Thyroid gland (tissue), 4 donors: ENCODE measurements around the gene DGCR2. TPM values are rescaled to one million over a fixed set of nuclear protein-coding genes. Genes with fewer than 3 reads are reported as not detected.

Experiments
- DNase-seq, 2 donors: peaks; one replicate each; pipeline ENCODE4 v3.0.0-alpha.2; 2019
- H3K27ac ChIP-seq, 3 donors: fragments of 200-600 bp; sonication (generic); 1 replicate in 2 of 3; 2 replicates in 1 of 3; pipeline ENCODE4 v1.5.1; 2016 to 2019; ENCODE audit warnings: mild to moderate bottlenecking in 1 of 3, moderate library complexity in 1 of 3
- H3K27me3 ChIP-seq: fragments of 200-600 bp; sonication (generic); one replicate; pipeline ENCODE4 v1.5.1; 2019
- H3K36me3 ChIP-seq, 2 donors: fragments of 200-600 bp; sonication (generic); one replicate each; pipeline ENCODE4 v1.5.1; 2016 to 2019
- H3K4me1 ChIP-seq, 2 donors: fragments of 200-600 bp; sonication (generic); one replicate each; pipeline ENCODE4 v1.5.1; 2017 to 2019
- H3K4me3 ChIP-seq, 3 donors: fragments of 200-600 bp; sonication (generic); replicated peaks in 1 of 3; 1 replicate in 2 of 3; 2 replicates in 1 of 3; pipeline ENCODE4 v1.5.1; 2016; ENCODE audit warnings: mild to moderate bottlenecking in 1 of 3
- H3K9me3 ChIP-seq: fragments of 200-600 bp; sonication (generic); one replicate; pipeline ENCODE4 v1.5.1; 2017
- POLR2A ChIP-seq, 2 donors: fragments of 450-650 bp; IDR thresholded peaks; one replicate each; pipeline ENCODE4 v1.6.1; 2017; ENCODE audit warnings: antibody characterized with exemption in 2 of 2, mild to moderate bottlenecking in 2 of 2, moderate library complexity in 1 of 2
- WGBS, 2 donors: methylation state at CpG; one replicate each; pipeline ENCODE4 v1.1.5; 2017; 5-methylcytosine and 5-hydroxymethylcytosine counted together
- intact Hi-C: fragments of 100-400 bp; cut with DNase I; formaldehyde crosslinking; loops from one replicate; pipeline ENCODE4 v1.15.1; 2023
- total RNA-seq, 4 donors: library from RNA; depleted of rRNA; stranded (reverse); fragments of >200 nt; gene quantifications; one replicate each; pipeline ENCODE4 v1.2.3, GENCODE V29; 2016
- TF ChIP-seq, protein P1 (sequence below), 6 experiments: fragments of 200-600 bp in 3 of 6; fragments of 450-650 bp in 3 of 6; sonication (generic) in 3 of 6; IDR thresholded peaks; one replicate each; pipeline ENCODE4 v1.5.1; 2016 to 2019; ENCODE audit warnings: antibody characterized with exemption in 6 of 6, mild to moderate bottlenecking in 2 of 6, inconsistent platforms in 1 of 6, moderate library complexity in 1 of 6

DGCR2 gene
- total RNA-seq, 4 donors from 2014 or later = 49.3 to 106 (median 86.9) TPM

- no peaks in the 10 kb centered on the region for H3K4me1 ChIP-seq
- no peak for DNase-seq
- no peak overlapping the region for H3K27ac ChIP-seq
- H3K36me3 ChIP-seq = peaks cover 71 to 78% of the 10 kb centered on the region in 2 donors
- 86 to 94% methylated on average over 5 to 7 of the region's 8 CpGs for WGBS, 2 donors
- no peaks in the 10 kb centered on the region for H3K9me3 ChIP-seq
- TF ChIP-seq, protein P1, sequence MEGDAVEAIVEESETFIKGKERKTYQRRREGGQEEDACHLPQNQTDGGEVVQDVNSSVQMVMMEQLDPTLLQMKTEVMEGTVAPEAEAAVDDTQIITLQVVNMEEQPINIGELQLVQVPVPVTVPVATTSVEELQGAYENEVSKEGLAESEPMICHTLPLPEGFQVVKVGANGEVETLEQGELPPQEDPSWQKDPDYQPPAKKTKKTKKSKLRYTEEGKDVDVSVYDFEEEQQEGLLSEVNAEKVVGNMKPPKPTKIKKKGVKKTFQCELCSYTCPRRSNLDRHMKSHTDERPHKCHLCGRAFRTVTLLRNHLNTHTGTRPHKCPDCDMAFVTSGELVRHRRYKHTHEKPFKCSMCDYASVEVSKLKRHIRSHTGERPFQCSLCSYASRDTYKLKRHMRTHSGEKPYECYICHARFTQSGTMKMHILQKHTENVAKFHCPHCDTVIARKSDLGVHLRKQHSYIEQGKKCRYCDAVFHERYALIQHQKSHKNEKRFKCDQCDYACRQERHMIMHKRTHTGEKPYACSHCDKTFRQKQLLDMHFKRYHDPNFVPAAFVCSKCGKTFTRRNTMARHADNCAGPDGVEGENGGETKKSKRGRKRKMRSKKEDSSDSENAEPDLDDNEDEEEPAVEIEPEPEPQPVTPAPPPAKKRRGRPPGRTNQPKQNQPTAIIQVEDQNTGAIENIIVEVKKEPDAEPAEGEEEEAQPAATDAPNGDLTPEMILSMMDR (IDR thresholded peaks at IDR 0.05) = no peak
- TF ChIP-seq POLR2A (IDR thresholded peaks at IDR 0.05) = no peak
- H3K27me3 ChIP-seq = no peaks in the 10 kb centered on the region
- no peak overlapping the region for H3K4me3 ChIP-seq
- intact Hi-C loops = no loop called here
Observed at GRCh38 chr22:19063581-19064353, 58.4 kb downstream of the DGCR2 start.

DNA sequence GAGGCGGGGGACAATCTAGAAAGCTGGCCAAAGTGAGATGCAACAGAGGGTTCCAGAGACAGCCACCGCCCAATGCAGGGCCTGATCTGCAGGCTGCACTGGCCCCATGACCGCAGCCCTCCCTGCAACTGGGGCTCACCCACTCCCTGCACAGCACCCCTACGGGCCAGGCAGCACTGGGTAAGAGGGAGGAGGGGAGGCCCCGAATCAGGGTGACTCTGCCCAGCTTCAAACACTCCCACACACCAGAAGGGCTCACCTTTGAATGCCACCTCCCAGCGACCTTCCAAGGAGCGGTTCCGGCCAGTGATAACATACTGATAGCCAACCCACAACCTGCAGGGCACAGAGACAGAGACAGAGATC, 59.3 kb downstream of the DGCR2 start:
- Histone ChIP-seq H3K36me3 (peaks cover 73 to 80% of the 10 kb centered on the region in 2 donors), H3K27me3 (no peaks in the 10 kb centered on the region), H3K4me3 (no peak overlapping the region), H3K4me1 (no peaks in the 10 kb centered on the region), H3K27ac (no peak overlapping the region), H3K9me3 (no peaks in the 10 kb centered on the region)
- intact Hi-C loops = no loop called here
- DNase-seq = no peak
- TF ChIP-seq POLR2A (IDR thresholded peaks at IDR 0.05) = no peak
- 95 to 97% methylated on average over 6 to 7 of the region's 8 CpGs for WGBS, 2 donors

DNA sequence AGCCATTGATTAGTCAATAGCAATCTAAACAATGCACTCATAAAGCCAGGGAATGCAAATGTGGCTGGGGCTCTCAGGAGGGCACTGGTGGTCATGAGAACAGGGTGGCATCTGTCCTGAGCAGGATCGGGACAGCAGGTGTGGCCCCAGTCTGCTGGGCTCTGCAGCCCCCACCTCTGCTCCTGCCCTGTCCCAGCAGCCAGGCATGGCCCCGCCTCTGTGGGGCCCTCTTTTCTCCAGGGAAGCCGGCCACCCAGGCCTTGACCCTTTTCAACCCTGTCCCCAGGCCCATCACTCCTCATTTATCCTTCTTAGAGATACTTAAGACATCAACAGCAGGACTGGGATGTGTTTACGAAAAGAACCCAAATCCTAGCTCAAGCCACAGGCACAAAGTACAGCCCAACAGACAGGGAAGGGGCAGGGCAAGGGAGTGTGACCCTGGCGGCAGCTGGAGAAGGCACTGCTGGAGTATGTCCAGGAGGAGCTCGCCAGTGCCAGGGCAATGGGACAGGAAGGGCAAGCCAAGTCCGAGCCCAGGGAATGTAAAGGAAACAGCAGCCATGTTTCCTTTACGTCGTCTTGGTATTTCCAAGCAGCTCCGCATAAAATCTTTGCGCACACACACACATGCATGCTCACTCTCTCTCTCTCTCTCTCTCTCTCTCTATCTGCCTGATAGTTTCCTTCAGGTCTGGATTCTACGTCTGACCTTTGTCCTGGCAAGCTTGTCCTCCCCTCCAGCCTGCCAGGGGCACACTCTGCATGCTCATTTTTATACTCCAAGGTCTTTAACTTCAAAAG, 59.9 kb downstream of the DGCR2 start:
- Histone ChIP-seq H3K36me3 (peaks cover 69 to 74% of the 10 kb centered on the region in 2 donors), H3K27me3 (no peaks in the 10 kb centered on the region), H3K9me3 (no peaks in the 10 kb centered on the region), H3K4me1 (no peaks in the 10 kb centered on the region), H3K4me3 (no peak overlapping the region), H3K27ac (no peak overlapping the region)
- intact Hi-C loops = no loop called here
- TF ChIP-seq, protein P1 (IDR thresholded peaks at IDR 0.05) = no peak
- no peak for TF ChIP-seq POLR2A (IDR thresholded peaks at IDR 0.05)
- WGBS, 2 donors = 65 to 83% methylated on average over 12 of the region's 12 CpGs
- peak in 1 of 2 donors; percentile 64 for DNase-seq

- H3K27me3 ChIP-seq = no peaks in the 10 kb centered on the region
Observed at GRCh38 chr22:19061471-19062138, 60.6 kb downstream of the DGCR2 start.

More at GRCh38 chr22:19061471-19062138, 60.6 kb downstream of the DGCR2 start:
- Histone ChIP-seq H3K4me3 (no peak overlapping the region), H3K9me3 (no peaks in the 10 kb centered on the region), H3K27ac (no peak overlapping the region), H3K36me3 (peaks cover 67 to 73% of the 10 kb centered on the region in 2 donors), H3K4me1 (no peaks in the 10 kb centered on the region)
- no peak for DNase-seq
- WGBS, 2 donors = 91 to 93% methylated on average over 6 of the region's 6 CpGs
- no peak for TF ChIP-seq POLR2A (IDR thresholded peaks at IDR 0.05)
- TF ChIP-seq, protein P1 (IDR thresholded peaks at IDR 0.05) = no peak
- intact Hi-C loops = no loop called here
